GM11168 (cell line): ENCODE measurements around the gene CXCR4.

Experiments
- in situ Hi-C: fragments of 300-500 bp; cut with MboI; formaldehyde crosslinking; loops from one replicate; pipeline ENCODE4 v1.12.0; 2022; ENCODE audit warnings: low sequenced_read_pairs; ENCODE audit not compliant: unreplicated experiment

CXCR4 gene

GRCh38 chr2:136131961-136132824, 14.2 kb upstream of the CXCR4 start:
- in situ Hi-C loops = no loop called here

DNA sequence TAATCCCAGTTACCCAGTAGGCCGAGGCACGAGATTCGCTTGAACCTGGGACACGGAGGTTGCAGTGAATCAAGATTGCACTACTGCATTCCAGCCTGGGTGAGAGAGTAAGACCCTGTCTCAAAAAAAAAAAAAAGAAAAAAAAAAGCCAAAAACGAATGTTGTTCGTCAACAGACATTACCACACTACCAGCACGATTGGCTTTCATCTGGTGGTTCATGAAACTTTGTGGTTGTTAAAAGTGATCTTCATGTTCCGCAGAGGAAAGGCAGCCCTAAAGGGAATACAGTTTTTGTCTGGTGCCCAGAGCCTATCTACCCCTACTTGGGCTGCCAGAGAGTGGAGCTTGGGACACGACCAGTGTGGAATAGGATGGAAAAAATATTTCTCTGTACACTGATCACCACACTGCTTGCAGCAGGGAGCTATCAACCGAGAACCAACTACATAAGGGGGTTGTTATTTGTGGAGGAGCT, 13.6 kb upstream of the CXCR4 start:
- in situ Hi-C loops = no loop called here

GRCh38 chr2:136130511-136130910, 12.6 kb upstream of the CXCR4 start:
- in situ Hi-C loops = no loop called here

- in situ Hi-C loops = no loop called here
Measured at GRCh38 chr2:136130045-136130444, 12.1 kb upstream of the CXCR4 start.

DNA sequence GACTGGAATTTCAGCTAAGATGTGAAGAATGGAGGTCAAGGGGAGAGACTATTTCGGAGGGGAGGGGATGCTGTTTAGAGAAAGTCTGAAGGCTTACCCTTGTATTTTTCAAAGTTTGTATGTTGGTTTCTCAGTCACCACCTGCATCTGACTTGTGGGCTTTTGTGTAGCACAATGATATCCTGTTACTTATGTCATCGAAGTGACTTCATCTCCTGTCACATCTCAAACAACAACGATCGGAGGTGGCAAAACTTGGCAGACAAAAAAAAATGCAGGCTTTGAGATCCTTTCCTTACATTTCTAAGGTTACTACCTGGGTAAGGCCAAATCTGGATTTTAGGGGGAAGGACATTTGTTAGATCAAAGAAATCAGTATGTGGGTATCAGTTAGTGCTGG, 11.7 kb upstream of the CXCR4 start:
- in situ Hi-C loops = loop anchor here (10.0 kb wide), 1 partner anchor 255 kb away; no protein-coding TSS in a partner anchor

DNA sequence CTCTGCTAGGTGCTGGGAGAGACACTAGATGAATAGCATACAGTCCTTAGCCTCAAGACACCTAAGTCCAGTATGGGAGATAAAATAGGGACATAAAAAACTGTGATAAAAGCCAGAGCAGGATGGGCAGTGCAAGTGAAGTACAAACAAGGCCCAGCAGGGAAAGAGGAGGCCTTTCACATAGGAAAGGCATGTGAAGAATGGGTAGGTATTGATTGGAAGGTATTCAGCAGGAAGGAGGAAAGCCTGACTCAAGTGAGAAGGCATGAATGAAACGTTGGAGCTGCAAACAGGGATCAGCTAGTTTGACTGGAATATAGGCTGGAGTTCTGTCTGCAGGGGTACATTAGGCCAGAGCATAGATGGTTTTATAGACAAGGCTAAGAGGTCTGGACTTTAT, 11.0 kb upstream of the CXCR4 start:
- in situ Hi-C loops = loop anchor here (10.0 kb wide), 1 partner anchor 256 kb away; no protein-coding TSS in a partner anchor

- in situ Hi-C loops = loop anchor here (10.0 kb wide), 1 partner anchor 256 kb away; no protein-coding TSS in a partner anchor
Measured at GRCh38 chr2:136128366-136128765, 10.4 kb upstream of the CXCR4 start.

DNA sequence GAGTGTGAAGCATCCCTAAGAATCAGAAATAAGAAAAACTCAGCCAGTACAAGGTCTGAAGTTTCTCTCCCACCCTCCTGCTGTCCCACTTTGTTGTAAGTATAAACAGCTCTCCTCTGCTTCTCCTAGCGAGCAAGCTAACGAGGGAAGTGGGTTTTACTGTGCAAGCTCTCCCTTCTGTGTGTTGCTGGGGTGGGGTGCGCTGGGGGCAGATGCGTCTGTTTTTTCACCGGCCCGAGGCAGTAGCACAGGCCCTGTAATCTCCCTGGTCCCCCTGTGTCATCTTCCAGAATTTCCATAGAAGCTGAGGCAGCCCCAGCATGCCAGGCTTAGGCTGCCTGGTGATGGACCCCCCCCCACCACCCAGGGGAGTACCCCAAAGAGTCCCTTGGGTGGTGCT, 9.4 kb upstream of the CXCR4 start:
- in situ Hi-C loops = loop anchor here (10.0 kb wide), 1 partner anchor 257 kb away; no protein-coding TSS in a partner anchor

DNA sequence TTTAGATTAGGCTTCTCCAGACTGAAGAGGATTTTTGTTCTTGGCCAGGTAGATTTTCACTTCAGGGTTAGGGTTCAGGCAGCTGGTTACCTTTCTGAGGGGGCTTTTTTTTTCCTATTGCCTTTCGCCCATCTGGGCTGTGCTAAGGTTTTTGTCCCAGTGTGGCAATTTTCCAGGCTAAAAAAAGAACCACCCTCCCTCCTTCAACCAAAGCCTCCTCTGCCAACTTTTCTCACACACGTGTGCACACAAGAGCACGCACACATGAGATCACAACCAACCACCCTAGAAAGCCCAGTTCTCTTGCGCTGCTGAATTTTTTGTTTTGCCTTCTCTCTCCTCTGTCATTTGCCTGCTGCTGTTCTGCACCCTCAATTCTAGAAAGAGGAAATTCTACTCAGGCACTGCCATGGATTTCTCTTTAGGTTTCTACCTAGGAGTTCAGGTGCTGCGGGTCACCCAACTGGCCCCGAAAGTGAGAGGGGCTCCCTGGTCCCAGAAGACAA, 8.5 kb upstream of the CXCR4 start:
- in situ Hi-C loops = loop anchor here (10.0 kb wide), 1 partner anchor 258 kb away; no protein-coding TSS in a partner anchor

DNA sequence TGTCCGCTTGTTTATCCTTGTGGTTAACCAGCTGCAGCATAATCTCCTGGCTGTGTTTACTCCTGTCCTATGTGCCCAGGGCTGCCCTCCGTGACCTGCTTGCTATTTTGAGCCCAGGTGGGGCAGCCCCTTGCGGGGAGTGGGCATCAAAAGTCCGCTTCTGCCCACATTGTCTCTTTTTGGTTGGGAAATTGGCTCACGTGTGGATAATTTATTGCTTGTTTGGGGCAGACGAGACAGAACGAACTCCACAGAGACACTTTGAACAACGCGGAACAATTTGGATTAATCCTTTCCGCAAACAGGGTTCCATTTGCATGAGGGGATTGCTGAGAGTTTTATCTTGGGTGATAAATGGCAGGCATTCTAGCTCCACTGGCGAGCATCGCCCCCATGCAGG, 8.1 kb upstream of the CXCR4 start:
- in situ Hi-C loops = loop anchor here (10.0 kb wide), 1 partner anchor 259 kb away; no protein-coding TSS in a partner anchor

DNA sequence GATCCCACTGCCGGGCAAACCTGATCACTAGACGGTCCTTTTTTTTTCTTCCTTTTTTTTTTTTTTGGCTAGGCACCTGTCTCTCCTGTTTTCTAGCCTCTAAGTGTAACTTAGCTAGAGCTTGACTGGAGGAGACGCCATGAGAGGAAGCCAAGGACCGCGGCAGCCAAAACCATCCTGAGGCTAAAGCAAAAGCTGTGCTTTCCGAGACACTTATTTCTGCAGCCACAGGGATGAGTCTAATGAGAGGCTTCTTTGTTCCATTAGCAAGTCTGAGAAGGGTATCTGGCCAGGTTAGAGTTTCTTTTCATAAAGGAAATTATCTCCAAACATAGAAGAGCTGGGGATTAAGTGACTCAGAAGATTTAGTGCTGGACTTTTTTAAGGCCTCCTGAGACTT, 7.3 kb upstream of the CXCR4 start:
- in situ Hi-C loops = loop anchor here (10.0 kb wide), 1 partner anchor 260 kb away; no protein-coding TSS in a partner anchor

- in situ Hi-C loops = loop anchor here (10.0 kb wide), 1 partner anchor 260 kb away; no protein-coding TSS in a partner anchor
Measured at GRCh38 chr2:136124805-136125204, 6.9 kb upstream of the CXCR4 start.

- in situ Hi-C loops = loop anchor here (10.0 kb wide), 1 partner anchor 262 kb away; no protein-coding TSS in a partner anchor
Measured at GRCh38 chr2:136122661-136123060, 4.7 kb upstream of the CXCR4 start.

DNA sequence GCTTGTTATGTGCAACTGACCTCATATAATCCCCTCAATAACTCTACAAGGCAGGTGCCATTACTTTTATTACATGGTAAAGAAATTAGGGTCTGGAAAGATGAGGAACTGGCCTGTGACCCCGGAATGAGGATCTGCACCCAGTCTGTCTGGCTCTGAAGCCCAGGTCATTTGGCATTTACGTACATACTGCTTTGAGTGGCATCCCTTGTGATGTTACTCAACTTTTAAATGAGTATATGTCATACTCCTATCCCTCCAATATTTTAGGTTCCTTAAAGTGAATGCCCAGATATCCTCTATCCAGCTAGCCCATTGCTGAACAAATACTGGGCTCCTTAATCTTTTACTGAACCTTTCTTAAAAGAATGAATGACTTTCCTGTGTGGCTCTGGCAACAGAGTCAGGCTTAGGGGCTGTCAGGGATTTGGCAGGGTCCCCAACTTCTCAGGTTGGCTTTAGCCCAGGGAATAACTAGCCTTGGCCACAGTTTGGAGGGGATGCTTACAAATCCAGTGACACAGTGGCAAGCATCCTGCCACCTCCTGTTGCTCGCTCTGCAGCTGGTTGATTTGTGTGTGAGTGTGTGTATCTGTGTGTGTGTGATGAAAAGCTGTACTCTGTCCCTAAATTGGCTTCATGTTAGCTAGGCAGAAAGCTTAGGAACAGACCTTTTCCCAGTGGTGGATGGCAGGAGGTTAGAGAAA, 3.4 kb upstream of the CXCR4 start:
- in situ Hi-C loops = loop anchor here (10.0 kb wide), 1 partner anchor 263 kb away; no protein-coding TSS in a partner anchor

DNA sequence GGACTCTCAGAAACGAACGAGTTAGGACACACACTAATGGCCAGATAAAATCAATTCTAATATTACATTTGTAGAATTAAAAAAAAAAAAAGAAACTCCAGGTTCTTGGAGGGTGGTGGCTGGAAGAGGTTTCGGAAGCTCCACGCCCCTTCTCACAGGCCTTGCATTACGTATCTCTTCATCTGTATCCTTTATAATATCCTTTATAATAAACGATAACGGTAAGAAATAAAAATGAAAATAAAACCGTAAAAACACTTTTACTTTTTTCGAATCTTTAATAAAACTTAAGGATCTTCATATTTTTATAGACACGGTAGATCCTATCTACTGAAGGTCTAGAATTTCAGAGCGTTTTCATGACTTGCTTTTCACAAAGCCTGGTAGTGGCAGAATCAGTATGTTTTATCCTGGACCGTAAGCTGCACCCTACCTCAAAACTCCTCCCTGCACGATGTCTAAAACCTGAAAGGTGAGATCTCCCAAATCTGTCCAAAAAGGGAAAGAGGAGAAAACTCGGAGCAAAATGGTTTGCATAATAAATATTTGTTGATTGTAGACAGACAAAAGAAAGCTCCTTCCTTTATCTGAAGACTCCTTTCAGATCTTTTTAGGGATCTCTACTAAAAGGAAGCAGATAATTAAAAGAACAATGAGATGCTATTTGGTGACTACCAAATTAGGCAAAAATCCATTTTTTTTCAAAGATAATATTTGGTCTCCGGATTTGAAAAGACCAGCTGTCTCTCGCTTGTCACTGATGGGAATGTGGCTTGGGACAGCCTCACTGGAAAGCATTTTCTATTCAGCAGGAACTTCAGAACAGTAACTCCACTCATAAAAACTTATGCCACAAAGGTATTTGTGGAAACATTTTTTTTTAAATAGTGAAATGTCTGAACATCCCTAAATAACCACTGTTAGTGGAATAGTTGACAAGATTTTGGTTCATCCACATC, 2.0 kb upstream of the CXCR4 start:
- in situ Hi-C loops = loop anchor here (5.0 to 10.0 kb wide), 2 partner anchors 208 to 265 kb away; no protein-coding TSS in a partner anchor

DNA sequence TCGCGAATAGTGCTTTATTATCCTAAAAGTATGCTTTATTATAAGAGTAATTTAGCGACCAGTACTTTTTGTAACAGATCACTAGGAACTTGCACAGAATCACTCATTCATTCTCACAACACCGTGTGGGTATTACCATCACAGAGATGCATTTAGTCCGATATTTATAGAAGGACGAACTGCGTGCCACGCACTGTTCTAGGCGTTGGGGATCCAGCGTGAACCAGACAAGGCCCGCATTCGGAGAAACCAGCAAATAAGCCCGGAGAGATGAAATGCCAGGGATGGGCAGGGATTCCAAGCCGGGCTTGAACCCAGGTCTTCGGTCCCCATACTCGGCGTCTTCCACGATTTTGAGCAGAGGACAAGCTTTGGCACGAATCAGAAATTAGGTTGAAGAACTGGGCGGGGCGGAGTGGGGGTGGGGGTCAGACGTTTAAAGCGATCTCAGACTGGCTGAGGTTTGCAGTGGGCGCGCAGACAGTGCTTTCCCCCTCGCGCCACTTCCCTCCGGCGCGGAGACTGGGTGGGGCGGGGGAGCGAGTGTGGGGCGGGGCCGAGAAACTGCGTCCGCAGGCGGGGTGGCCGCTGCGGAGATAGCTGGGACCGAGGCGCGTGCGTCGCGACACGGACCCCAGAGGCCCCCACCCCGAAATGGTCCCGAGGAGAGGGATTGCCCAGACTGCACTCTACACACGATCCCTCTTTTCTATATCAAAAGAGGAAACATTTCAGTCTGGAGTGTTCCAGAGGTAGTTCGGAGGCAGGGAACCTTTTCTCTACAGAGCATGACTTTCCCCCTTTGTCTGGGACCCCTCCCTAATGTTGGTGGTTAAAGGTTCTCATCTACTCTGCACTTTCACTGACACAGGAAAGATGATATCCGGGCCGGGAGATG, 1.1 kb upstream of the CXCR4 start:
- in situ Hi-C loops = loop anchor here (5.0 kb wide), 1 partner anchor 207 kb away; no protein-coding TSS in a partner anchor

DNA sequence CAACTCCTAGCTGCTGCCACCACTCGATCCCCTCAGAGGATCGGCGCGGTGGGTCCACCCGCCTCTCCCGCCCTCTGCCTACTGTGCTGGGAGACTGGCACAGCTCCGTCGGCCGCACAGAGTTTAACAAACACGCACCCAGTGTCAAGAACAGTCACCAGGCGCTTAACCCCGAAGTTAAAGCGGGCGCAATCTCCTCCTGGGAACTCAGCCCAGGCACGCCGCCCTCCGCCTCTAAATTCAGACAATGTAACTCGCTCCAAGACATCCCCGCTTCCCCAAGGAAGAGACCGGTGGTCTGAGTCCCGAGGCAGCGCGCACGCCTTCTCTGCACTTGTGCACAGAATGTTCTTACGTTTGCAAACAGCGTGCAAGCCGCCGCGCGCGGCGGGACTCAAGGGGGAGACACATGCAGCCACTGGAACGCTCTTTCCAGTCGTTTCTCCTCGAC, 533 bp downstream of the CXCR4 start:
- in situ Hi-C loops = loop anchor here (5.0 kb wide), 1 partner anchor 205 kb away; no protein-coding TSS in a partner anchor

DNA sequence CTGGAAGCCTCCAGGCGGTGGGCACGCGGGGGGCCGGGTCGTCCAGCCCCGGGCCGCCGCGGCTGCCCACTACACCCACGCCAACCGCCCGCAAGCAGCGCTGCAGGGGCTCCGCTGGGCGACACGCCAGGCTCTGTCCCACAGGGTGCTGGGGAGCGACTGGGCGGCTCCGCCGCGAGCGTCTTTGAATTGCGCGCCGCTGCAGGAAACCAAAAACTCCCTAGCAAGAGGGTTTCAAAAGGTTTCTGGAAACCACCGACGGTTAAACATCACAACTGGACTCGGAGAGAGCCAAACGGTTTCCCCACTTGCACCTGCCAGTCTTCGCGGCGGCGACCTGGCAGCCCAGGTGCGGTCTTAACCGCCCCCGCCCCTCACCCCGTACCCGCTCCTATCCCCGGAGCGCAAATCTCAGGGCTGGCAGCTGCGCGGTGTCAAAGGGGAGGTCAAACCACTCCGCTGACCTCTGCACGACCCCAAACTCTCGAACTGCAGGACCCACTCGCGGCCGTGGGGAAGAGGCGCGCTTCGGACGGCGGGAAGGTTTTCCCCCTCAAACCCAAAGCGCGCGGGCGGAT, 1.0 kb downstream of the CXCR4 start:
- in situ Hi-C loops = loop anchor here (5.0 kb wide), 1 partner anchor 205 kb away; no protein-coding TSS in a partner anchor
